GM12801 (cell line): ENCODE measurements around the gene CD48.

ENCODE experiments used
- CTCF ChIP-seq: IDR thresholded peaks from one replicate; pipeline ENCODE4 v1.5.1; 2011; ENCODE audit warnings: control low read depth; ENCODE audit not compliant: insufficient read length; ENCODE audit errors: extremely low read depth

The CD48 gene

GRCh38 chr1:160710517-160711252 lies 937 bp downstream of the CD48 start:
- no peak for TF ChIP-seq CTCF

DNA sequence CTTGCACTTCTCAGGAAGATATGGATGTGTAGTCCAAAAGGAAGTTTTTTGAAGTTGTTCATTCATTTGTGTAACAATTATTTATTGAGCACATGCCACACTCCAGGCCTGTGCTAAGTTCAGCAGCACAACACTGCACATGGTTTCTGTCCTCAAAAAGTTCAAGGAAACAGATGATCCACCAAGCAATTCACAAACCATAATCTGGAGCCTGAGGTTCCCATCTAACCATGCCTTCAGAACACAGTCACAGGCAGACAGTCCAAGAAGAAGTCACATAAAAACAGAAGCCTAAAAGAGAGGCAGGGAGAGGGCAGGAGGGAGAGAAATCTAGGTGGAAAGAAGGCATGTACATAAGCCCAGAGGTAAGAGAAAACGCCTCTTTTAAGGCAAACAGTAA lies 1.9 kb downstream of the CD48 start:
- no peak for TF ChIP-seq CTCF

GRCh38 chr1:160708801-160709200 lies 2.8 kb downstream of the CD48 start:
- no peak for TF ChIP-seq CTCF

DNA sequence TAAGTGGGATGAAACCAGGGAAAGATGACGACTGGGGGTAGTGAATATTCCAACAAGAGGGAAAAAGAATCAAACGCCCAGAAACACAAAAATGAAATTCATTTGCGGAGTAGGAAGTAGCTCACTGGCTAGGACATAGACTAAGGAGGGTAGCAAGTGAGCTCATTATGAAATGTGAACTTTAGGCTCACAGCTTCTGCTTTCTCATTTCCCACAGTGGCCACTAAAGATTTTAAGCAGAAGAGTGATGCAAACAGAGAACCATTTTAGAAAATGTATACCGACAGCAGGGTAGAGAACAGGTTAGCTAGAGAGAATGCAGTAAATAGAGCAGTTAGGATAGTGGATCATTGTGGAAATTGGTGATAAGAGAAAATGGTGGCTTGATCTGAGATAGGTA lies 3.5 kb downstream of the CD48 start:
- no peak for TF ChIP-seq CTCF

GRCh38 chr1:160707236-160708064 lies 4.2 kb downstream of the CD48 start:
- no peak for TF ChIP-seq CTCF

DNA sequence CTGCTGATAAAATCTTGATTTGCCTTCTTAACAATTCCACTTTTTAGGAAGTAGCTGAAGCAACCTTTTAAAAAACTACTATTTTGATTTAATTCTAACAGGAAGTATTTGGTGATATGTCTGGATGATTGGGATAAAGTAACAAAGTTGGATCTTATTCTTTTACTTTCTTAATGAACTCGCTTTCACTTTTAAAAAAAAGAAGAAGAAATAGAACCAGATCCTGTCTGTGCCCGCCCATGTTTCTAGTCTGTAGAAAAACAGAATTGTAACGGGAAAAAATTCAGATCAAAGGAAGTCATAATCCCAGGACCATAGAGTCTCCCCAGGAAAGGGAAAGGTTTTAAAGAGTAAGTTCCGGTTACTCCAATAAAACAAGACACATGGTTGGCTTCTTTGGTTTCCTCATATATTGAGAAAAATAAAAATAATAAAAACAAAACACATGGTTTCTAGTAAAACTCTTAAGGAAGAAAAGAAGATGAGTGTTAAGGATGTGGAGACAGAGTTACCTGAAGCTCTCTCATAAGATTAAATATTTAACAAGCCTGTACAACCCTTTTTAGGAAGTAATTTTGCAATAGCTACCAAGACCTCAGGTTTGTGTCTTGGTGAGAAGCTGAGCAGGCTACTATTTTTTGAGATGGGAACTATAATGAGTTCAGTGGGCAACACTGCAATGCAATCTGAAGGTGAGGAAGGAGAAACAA lies 4.9 kb downstream of the CD48 start:
- TF ChIP-seq CTCF: no peak

- TF ChIP-seq CTCF: no peak
Observed at GRCh38 chr1:160705742-160706141, 5.9 kb downstream of the CD48 start.
